HG03280 (cell line): ENCODE measurements around the gene DLGAP4.

Experiments used
- ATAC-seq: cut with Tn5 transposase; IDR thresholded peaks from one replicate; pipeline ENCODE4 v1.9.1; 2021; ENCODE audit warnings: mild to moderate bottlenecking, moderate library complexity; ENCODE audit not compliant: unreplicated experiment

The DLGAP4 gene, protein sequence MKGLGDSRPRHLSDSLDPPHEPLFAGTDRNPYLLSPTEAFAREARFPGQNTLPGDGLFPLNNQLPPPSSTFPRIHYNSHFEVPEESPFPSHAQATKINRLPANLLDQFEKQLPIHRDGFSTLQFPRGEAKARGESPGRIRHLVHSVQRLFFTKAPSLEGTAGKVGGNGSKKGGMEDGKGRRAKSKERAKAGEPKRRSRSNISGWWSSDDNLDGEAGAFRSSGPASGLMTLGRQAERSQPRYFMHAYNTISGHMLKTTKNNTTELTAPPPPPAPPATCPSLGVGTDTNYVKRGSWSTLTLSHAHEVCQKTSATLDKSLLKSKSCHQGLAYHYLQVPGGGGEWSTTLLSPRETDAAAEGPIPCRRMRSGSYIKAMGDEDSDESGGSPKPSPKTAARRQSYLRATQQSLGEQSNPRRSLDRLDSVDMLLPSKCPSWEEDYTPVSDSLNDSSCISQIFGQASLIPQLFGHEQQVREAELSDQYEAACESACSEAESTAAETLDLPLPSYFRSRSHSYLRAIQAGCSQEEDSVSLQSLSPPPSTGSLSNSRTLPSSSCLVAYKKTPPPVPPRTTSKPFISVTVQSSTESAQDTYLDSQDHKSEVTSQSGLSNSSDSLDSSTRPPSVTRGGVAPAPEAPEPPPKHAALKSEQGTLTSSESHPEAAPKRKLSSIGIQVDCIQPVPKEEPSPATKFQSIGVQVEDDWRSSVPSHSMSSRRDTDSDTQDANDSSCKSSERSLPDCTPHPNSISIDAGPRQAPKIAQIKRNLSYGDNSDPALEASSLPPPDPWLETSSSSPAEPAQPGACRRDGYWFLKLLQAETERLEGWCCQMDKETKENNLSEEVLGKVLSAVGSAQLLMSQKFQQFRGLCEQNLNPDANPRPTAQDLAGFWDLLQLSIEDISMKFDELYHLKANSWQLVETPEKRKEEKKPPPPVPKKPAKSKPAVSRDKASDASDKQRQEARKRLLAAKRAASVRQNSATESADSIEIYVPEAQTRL

GRCh38 chr20:36305602-36306551 is at the start of gene DLGAP4:
DLGAP4 (plus strand) TSS chr20:36306339; CDS start chr20:36431718, 125,379 bp downstream.
- no peak for ATAC-seq

GRCh38 chr20:36259177-36260061 is 46.7 kb upstream of the DLGAP4 start:
- no peak for ATAC-seq

- no peak for ATAC-seq
Observed at GRCh38 chr20:36260316-36260715, 45.8 kb upstream of the DLGAP4 start.

- ATAC-seq, result no peak
Observed at GRCh38 chr20:36261389-36262105, 44.6 kb upstream of the DLGAP4 start.

DNA sequence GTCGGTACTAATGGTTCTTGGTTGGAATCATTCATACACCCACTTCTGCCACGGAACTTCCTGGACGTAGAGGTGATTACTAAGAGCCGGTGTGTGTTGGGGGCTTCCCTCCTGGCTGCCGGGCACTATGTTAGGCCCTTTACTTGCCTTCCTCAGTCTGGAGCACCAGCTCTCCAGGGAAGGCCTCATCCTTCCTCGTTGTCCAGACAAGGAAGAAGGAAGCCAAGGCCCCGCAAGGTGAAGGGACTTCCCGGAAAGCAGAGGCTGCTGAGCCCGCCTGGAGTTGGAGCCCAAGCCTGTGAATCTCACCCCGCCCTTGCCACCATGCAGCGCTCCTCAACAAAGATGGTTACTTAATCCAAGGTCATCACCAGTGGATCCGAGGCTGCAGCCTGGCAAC is 43.7 kb upstream of the DLGAP4 start:
- no peak for ATAC-seq

- no peak for ATAC-seq
Observed at GRCh38 chr20:36264426-36265246, 41.5 kb upstream of the DLGAP4 start.

GRCh38 chr20:36266189-36266588 is 40.0 kb upstream of the DLGAP4 start:
- no peak for ATAC-seq

- no peak for ATAC-seq
Observed at GRCh38 chr20:36267605-36268381, 38.3 kb upstream of the DLGAP4 start.

- no peak for ATAC-seq
Observed at GRCh38 chr20:36268440-36269342, 37.4 kb upstream of the DLGAP4 start.

DNA sequence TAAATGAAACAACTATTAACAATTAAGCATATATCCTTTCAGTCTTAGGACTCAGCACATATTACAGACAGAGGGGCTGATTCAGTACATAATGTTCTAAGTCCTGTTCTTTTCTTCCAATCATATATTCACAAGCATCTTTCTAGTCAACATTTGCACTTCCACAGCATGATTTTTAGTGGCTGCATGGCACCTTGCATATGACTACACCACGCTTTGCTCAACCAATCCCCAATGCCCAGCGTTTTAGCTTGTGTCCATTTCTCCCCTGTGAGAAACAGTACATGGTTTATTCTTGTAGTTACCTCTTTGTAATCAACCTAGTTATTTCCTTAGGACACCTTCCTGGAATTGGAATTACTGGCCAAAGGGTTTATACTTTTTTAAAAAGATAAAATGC is 36.6 kb upstream of the DLGAP4 start:
- ATAC-seq, result no peak

DNA sequence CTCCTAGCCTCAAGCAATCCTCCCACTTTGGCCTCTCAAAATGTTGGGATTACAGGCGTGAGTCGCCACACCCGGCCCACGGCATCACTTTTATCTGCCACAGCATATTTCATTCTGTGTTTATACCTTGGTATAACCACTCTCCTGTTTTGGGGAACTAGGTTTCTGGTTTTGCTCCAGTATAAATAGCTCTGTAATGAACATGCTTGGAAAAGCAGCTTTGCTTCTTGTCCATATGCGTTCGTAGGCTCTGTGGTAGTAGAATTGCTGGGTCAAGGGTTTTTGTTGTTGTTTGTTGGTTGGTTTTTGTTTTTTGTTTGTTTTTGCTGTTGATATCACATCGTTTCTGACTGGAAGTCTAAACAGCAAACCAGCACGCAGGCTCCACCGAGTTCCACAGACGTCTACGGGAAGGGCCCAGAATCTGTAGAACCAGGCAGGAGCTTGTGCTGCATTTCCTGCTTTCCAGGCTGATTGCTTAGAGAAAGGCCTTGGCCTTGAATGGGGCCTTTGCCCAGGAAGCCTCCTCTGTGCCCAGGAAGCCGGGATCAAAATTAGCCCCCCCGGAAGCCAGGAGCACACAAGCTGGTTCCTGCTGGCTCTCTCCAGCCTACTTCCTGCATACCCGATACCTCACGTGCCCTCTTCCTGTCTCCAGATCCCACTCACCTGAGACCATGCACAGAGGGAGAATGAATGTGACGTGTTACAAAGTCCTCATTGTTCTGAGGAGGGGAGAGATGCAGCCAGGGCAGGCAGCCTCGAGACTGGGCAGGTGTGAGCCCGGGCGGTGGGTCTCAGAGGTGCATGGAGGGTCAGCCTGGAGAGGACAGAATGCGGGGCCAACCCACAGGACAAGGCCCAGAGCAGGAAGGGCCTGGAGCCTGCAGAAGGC is 35.1 kb upstream of the DLGAP4 start:
- ATAC-seq, result no peak

GRCh38 chr20:36271639-36272546 is 34.2 kb upstream of the DLGAP4 start:
- no peak for ATAC-seq

- no peak for ATAC-seq
Observed at GRCh38 chr20:36272547-36273220, 33.5 kb upstream of the DLGAP4 start.
